ENCODE data around the gene PLBD1. TPM values are rescaled to one million over a fixed set of nuclear protein-coding genes. Genes with fewer than 3 reads are reported as not detected.
A peak's percentile ranks its signal among the peaks of the same experiment; 100 is the strongest.

The PLBD1 gene
- total RNA-seq, 1 donor from 2014 or later = 9.0 TPM

GRCh38 chr12:14570231-14570630, 2.5 kb upstream of the PLBD1 start:
- no peak for DNase-seq (ENCODE audit: low read depth)

GRCh38 chr12:14564336-14564959, 3.2 kb downstream of the PLBD1 start:
- no peak for DNase-seq (ENCODE audit: low read depth)

GRCh38 chr12:14563046-14563445, 4.6 kb downstream of the PLBD1 start:
- DNase-seq (ENCODE audit: low read depth) = no peak

GRCh38 chr12:14562279-14562678, 5.4 kb downstream of the PLBD1 start:
- no peak for DNase-seq (ENCODE audit: low read depth)

GRCh38 chr12:14561677-14562238, 5.9 kb downstream of the PLBD1 start:
- DNase-seq (ENCODE audit: low read depth) = no peak

- DNase-seq (ENCODE audit: low read depth) = no peak
Observed at GRCh38 chr12:14560904-14561574, 6.6 kb downstream of the PLBD1 start.

- no peak for DNase-seq (ENCODE audit: low read depth)
Observed at GRCh38 chr12:14558473-14558959, 9.2 kb downstream of the PLBD1 start.

GRCh38 chr12:14557966-14558365, 9.7 kb downstream of the PLBD1 start:
- DNase-seq (ENCODE audit: low read depth) = no peak

GRCh38 chr12:14554281-14555007, 13.2 kb downstream of the PLBD1 start:
- peak; percentile 80 for DNase-seq (ENCODE audit: low read depth)

GRCh38 chr12:14548609-14549008, 19.1 kb downstream of the PLBD1 start:
- no peak for DNase-seq (ENCODE audit: low read depth)

GRCh38 chr12:14547571-14547970, 20.1 kb downstream of the PLBD1 start:
- DNase-seq (ENCODE audit: low read depth) = no peak

GRCh38 chr12:14545144-14546124, 22.2 kb downstream of the PLBD1 start:
- DNase-seq (ENCODE audit: low read depth) = no peak

- peak; percentile 38 for DNase-seq (ENCODE audit: low read depth)
Observed at GRCh38 chr12:14540801-14541462, 26.8 kb downstream of the PLBD1 start.

GRCh38 chr12:14537088-14537487, 30.6 kb downstream of the PLBD1 start:
- DNase-seq (ENCODE audit: low read depth) = no peak

- no peak for DNase-seq (ENCODE audit: low read depth)
Observed at GRCh38 chr12:14532152-14532551, 35.5 kb downstream of the PLBD1 start.

- no peak for DNase-seq (ENCODE audit: low read depth)
Observed at GRCh38 chr12:14525964-14526363, 41.7 kb downstream of the PLBD1 start.

GRCh38 chr12:14521822-14522221, 45.9 kb downstream of the PLBD1 start:
- DNase-seq (ENCODE audit: low read depth) = no peak

- peak; percentile 81 for DNase-seq (ENCODE audit: low read depth)
Observed at GRCh38 chr12:14514946-14515345, 52.7 kb downstream of the PLBD1 start.

- peak; percentile 79 for DNase-seq (ENCODE audit: low read depth)
Observed at GRCh38 chr12:14514154-14514842, 53.4 kb downstream of the PLBD1 start.

GRCh38 chr12:14510574-14510973, 57.1 kb downstream of the PLBD1 start:
- no peak for DNase-seq (ENCODE audit: low read depth)
